H1 (cell line): ENCODE measurements around the gene HTR2C. TPM values are rescaled to one million over a fixed set of nuclear protein-coding genes. Genes with fewer than 3 reads are reported as not detected.

ENCODE experiments used
- ASH2L ChIP-seq: fragments of 200-600, 300-600 bp; sonication (generic); IDR thresholded peaks from one replicate; pipeline ENCODE4 v1.7.1; 2017; ENCODE audit warnings: low read length
- CBX5 ChIP-seq: fragments of 300-800, 300-1000 bp; sonication (generic); IDR thresholded peaks from 2 replicates; pipeline ENCODE4 v1.7.1; 2016; ENCODE audit warnings: antibody characterized with exemption, low read length, low read depth
- E2F6 ChIP-seq: IDR thresholded peaks from 2 replicates; pipeline ENCODE4 v1.6.1; 2012; ENCODE audit warnings: inconsistent platforms
- GABPA ChIP-seq: IDR thresholded peaks from 2 replicates; pipeline ENCODE4 v1.6.1; 2011; ENCODE audit warnings: mild to moderate bottlenecking, low read length, moderate library complexity, borderline replicate concordance; ENCODE audit not compliant: insufficient read depth
- HDAC2 ChIP-seq, 2 experiments: fragments of 300-600 bp in 1 of 2; sonication (generic) in 1 of 2; IDR thresholded peaks; 2 replicates each; pipeline ENCODE4 v1.6.1; 2011 to 2012; ENCODE audit warnings: low read depth in 2 of 2, low read length in 2 of 2, mild to moderate bottlenecking in 2 of 2, moderate library complexity in 2 of 2, borderline replicate concordance in 1 of 2, inconsistent platforms in 1 of 2
- HDAC6 ChIP-seq: IDR thresholded peaks from one replicate; pipeline ENCODE4 v1.7.1; 2012; ENCODE audit warnings: low read depth, mild to moderate bottlenecking, inconsistent platforms, low read length, moderate library complexity
- POLR2AphosphoS5 ChIP-seq: IDR thresholded peaks from 2 replicates; pipeline ENCODE4 v1.6.1; 2011; ENCODE audit warnings: low read depth, low read length
- SIRT6 ChIP-seq: IDR thresholded peaks from one replicate; pipeline ENCODE4 v1.7.1; 2012; ENCODE audit warnings: low read length, inconsistent platforms
- SP2 ChIP-seq: IDR thresholded peaks from 2 replicates; pipeline ENCODE4 v1.6.1; 2012; ENCODE audit warnings: mild to moderate bottlenecking, low read length, inconsistent platforms
- SRF ChIP-seq: IDR thresholded peaks from 2 replicates; pipeline ENCODE4 v1.6.1; 2011; ENCODE audit warnings: mild to moderate bottlenecking, low read depth, low read length, moderate library complexity
- polyA plus RNA-seq, 7 experiments: library from polyadenylated mRNA; depleted of rRNA in 3 of 7; stranded (reverse) in 5 of 7; unstranded in 2 of 7; fragments of >200 nt in 5 of 7; fragments of 200-250 nt in 2 of 7; gene quantifications; 1 replicate in 5 of 7; 2 replicates in 1 of 7; 4 replicates in 1 of 7; pipeline versions ENCODE4 v1.2.1 to v1.2.3, GENCODE V29; 2011 to 2013; ENCODE audit warnings: missing spikeins in 2 of 7, mixed read lengths in 2 of 7
- total RNA-seq: library from RNA; stranded (reverse); fragmentation: NEBNext Ultra II Directional; extraction: Animal tissue kit (Norgen Biotek cat#: 25700); gene quantifications from 2 replicates; pipeline ENCODE4 v1.2.1, GENCODE V29; 2021
- TF ChIP-seq, protein P1 (sequence below): fragments of 300-600 bp; sonication (generic); IDR thresholded peaks from 2 replicates; pipeline ENCODE4 v1.7.1; 2012; ENCODE audit warnings: low read length, moderate library complexity, mild to moderate bottlenecking, inconsistent platforms; ENCODE audit not compliant: insufficient replicate concordance

The HTR2C gene
- total and polyA plus RNA-seq, 2 of the 8 experiments (the other 6 are each of a cell fraction or from before 2014, with no cell fraction given), result 1.7 to 2.0 TPM

GRCh38 chrX:114635986-114636385, 52.1 kb downstream of the HTR2C start (continued):
- TF ChIP-seq, protein P1, sequence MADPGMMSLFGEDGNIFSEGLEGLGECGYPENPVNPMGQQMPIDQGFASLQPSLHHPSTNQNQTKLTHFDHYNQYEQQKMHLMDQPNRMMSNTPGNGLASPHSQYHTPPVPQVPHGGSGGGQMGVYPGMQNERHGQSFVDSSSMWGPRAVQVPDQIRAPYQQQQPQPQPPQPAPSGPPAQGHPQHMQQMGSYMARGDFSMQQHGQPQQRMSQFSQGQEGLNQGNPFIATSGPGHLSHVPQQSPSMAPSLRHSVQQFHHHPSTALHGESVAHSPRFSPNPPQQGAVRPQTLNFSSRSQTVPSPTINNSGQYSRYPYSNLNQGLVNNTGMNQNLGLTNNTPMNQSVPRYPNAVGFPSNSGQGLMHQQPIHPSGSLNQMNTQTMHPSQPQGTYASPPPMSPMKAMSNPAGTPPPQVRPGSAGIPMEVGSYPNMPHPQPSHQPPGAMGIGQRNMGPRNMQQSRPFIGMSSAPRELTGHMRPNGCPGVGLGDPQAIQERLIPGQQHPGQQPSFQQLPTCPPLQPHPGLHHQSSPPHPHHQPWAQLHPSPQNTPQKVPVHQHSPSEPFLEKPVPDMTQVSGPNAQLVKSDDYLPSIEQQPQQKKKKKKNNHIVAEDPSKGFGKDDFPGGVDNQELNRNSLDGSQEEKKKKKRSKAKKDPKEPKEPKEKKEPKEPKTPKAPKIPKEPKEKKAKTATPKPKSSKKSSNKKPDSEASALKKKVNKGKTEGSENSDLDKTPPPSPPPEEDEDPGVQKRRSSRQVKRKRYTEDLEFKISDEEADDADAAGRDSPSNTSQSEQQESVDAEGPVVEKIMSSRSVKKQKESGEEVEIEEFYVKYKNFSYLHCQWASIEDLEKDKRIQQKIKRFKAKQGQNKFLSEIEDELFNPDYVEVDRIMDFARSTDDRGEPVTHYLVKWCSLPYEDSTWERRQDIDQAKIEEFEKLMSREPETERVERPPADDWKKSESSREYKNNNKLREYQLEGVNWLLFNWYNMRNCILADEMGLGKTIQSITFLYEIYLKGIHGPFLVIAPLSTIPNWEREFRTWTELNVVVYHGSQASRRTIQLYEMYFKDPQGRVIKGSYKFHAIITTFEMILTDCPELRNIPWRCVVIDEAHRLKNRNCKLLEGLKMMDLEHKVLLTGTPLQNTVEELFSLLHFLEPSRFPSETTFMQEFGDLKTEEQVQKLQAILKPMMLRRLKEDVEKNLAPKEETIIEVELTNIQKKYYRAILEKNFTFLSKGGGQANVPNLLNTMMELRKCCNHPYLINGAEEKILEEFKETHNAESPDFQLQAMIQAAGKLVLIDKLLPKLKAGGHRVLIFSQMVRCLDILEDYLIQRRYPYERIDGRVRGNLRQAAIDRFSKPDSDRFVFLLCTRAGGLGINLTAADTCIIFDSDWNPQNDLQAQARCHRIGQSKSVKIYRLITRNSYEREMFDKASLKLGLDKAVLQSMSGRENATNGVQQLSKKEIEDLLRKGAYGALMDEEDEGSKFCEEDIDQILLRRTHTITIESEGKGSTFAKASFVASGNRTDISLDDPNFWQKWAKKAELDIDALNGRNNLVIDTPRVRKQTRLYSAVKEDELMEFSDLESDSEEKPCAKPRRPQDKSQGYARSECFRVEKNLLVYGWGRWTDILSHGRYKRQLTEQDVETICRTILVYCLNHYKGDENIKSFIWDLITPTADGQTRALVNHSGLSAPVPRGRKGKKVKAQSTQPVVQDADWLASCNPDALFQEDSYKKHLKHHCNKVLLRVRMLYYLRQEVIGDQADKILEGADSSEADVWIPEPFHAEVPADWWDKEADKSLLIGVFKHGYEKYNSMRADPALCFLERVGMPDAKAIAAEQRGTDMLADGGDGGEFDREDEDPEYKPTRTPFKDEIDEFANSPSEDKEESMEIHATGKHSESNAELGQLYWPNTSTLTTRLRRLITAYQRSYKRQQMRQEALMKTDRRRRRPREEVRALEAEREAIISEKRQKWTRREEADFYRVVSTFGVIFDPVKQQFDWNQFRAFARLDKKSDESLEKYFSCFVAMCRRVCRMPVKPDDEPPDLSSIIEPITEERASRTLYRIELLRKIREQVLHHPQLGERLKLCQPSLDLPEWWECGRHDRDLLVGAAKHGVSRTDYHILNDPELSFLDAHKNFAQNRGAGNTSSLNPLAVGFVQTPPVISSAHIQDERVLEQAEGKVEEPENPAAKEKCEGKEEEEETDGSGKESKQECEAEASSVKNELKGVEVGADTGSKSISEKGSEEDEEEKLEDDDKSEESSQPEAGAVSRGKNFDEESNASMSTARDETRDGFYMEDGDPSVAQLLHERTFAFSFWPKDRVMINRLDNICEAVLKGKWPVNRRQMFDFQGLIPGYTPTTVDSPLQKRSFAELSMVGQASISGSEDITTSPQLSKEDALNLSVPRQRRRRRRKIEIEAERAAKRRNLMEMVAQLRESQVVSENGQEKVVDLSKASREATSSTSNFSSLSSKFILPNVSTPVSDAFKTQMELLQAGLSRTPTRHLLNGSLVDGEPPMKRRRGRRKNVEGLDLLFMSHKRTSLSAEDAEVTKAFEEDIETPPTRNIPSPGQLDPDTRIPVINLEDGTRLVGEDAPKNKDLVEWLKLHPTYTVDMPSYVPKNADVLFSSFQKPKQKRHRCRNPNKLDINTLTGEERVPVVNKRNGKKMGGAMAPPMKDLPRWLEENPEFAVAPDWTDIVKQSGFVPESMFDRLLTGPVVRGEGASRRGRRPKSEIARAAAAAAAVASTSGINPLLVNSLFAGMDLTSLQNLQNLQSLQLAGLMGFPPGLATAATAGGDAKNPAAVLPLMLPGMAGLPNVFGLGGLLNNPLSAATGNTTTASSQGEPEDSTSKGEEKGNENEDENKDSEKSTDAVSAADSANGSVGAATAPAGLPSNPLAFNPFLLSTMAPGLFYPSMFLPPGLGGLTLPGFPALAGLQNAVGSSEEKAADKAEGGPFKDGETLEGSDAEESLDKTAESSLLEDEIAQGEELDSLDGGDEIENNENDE, result no peak
- TF ChIP-seq HDAC2 (IDR thresholded peaks at IDR 0.05; ENCODE audit: borderline replicate concordance in 1 of 2, low read depth in 2 of 2, low read length in 2 of 2) (no peak), HDAC6 (no peak), GABPA (no peak), E2F6 (no peak), SP2 (no peak), POLR2AphosphoS5 (no peak), SRF (no peak), CBX5 (no peak), SIRT6 (no peak), ASH2L (no peak)
